ENCODE results near the gene GMEB2. TPM values are rescaled to one million over a fixed set of nuclear protein-coding genes. Genes with fewer than 3 reads are reported as not detected.

Gene GMEB2
- total RNA-seq, 1 donor from 2014 or later = 16.1 TPM

DNA sequence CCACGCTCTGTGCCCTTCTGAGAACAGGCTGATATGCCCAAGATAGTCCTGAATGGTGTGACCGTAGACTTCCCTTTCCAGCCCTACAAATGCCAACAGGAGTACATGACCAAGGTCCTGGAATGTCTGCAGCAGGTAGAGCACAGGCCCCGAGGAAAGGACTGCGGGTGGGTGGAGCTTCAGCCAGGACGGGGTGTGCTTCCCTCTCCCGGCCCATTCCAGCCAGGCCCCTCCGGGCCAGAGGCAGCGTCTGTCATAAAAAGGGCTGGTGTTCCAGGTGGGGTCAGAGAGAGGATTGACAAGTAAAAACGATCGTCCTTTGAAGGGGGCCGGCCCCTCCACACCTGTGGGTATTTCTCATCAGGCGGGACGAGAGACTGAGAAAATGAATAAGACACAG, 32.5 kb upstream of the GMEB2 start:
- Mint-ChIP-seq H3K27ac (peak overlapping the region; percentile 34), H3K4me1 (peaks cover 19% of the 10 kb centered on the region), H3K4me3 (peak overlapping the region; percentile 96), H3K36me3 (peaks cover 3% of the 10 kb centered on the region), H3K9me3 (no peaks in the 10 kb centered on the region), H3K27me3 (ENCODE audit: low read depth) (no peaks in the 10 kb centered on the region)
- no peak for TF ChIP-seq CTCF (IDR thresholded peaks at IDR 0.05; ENCODE audit: unreplicated experiment)
- DNase-seq (ENCODE audit: low spot score in 2 of 2, unreplicated experiment in 2 of 2) = no peak

DNA sequence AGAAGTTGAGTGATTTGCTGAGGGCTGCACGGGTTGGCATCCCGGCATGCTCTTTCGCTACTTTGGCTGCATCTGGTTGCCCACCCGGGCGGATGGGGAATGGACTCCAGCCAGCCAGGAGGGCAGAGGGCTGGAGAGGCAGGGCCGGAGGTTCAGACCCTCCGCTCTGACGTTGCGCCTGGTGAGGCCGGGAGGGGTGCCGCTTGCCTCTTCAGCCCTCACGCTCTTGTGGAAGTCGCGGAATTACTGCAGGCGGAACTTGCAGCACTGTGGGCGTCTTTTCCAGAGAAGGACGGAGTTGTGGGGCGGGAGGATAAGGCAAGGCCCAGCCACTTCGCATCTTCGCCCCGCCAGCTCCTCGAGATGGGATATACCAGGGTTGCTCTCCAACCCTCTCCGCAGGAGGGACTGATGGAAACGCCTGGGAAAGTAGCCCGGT, 31.9 kb upstream of the GMEB2 start:
- H3K36me3 Mint-ChIP-seq = peaks cover 3% of the 10 kb centered on the region
- H3K27ac Mint-ChIP-seq = peak overlapping the region; percentile 91
- H3K4me3 Mint-ChIP-seq = peak overlapping the region; percentile 96
- H3K4me1 Mint-ChIP-seq = peaks cover 25% of the 10 kb centered on the region
- H3K9me3 Mint-ChIP-seq = no peaks in the 10 kb centered on the region
- H3K27me3 Mint-ChIP-seq (ENCODE audit: low read depth) = no peaks in the 10 kb centered on the region
- peak in 1 of 2 experiments; percentile 28 for DNase-seq (ENCODE audit: low spot score in 2 of 2, unreplicated experiment in 2 of 2)
- no peak for TF ChIP-seq CTCF (IDR thresholded peaks at IDR 0.05; ENCODE audit: unreplicated experiment)

DNA sequence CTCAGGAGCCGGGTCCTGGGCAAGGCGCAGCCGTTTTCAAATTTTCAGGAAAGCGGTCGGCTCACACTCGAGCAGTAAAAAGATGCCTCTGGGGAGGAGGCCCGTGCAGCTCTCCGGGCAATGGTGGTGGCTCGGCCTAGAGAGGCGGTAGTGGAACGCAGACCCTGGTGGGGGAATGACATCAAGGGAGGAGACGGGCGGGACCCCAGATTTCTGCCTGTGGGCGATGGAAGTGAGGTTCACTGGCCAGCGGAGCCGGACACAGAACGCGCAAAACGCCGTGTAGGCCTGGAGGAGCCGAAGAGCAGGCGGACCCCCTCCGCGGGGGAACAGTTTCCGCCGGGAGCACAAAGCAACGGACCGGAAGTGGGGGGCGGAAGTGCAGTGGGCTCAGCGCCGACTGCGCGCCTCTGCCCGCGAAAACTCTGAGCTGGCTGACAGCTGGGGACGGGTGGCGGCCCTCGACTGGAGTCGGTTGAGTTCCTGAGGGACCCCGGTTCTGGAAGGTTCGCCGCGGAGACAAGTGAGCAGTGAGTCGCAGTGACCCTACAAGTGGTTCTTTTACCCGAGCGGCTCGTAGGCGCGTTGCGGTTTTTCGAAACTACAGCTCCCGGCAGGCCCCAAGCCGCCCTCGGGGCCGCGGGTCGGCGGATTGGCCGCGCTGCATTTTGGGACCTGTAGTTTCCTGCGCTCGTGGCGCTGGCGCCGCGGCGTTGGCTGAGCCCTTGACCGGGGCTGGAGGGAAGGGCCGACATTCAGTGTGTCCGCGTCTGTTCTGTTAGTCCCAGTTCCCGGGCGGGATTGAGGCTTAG, 31.2 kb upstream of the GMEB2 start, which contains the start of gene RTEL1:
TSS of gene RTEL1 (plus strand) at position 376 of the 812 bp plus-strand sequence. CDS start 1,091 bp downstream, outside the sequence.
- Mint-ChIP-seq H3K27me3 (ENCODE audit: low read depth) (no peaks in the 10 kb centered on the region), H3K4me1 (peaks cover 26% of the 10 kb centered on the region), H3K9me3 (no peaks in the 10 kb centered on the region), H3K27ac (peak within 1 kb of the TSS; percentile 91), H3K4me3 (peak within 1 kb of the TSS; percentile 96), H3K36me3 (peaks cover 3% of the 10 kb centered on the region)
- peak; percentile 74 to 94 for DNase-seq (ENCODE audit: low spot score in 2 of 2, unreplicated experiment in 2 of 2)
- TF ChIP-seq CTCF (IDR thresholded peaks at IDR 0.05; ENCODE audit: unreplicated experiment) = no peak

DNA sequence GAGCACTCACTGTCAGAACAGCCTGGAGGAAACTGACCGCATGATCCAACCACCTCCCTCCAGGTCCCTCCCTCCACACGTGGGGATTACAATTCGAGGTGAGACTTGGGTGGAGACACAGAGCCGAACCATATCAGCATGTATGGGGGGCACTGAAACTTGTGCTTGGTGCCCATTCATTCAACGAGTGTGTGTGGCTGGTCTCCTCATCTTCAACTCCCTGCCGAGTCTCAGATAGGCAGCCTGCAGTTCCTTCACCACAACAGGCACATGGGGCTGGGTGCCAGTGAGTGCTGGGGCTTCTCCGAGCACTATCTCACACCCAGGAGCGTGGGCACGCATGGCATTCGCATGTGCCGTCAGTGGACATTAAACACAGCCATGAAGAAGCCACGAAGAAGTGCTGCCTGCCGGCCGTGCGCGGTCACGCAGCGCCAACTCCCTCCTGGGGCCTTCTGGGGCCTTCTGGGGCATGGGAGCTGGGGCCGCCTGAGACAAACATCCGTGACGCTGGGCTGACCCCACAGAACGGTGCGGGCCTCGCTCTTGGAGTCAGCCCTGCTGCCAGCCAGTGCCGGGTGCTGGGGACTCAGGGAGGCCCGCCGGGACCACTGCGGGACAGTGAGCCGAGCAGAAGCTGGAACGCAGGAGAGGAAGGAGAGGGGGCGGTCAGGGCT, 30.5 kb upstream of the GMEB2 start:
- Mint-ChIP-seq H3K27ac (no peak overlapping the region), H3K27me3 (ENCODE audit: low read depth) (no peaks in the 10 kb centered on the region), H3K9me3 (no peaks in the 10 kb centered on the region), H3K4me1 (peaks cover 26% of the 10 kb centered on the region), H3K4me3 (peak overlapping the region; percentile 96), H3K36me3 (peaks cover 2% of the 10 kb centered on the region)
- no peak for TF ChIP-seq CTCF (IDR thresholded peaks at IDR 0.05; ENCODE audit: unreplicated experiment)
- DNase-seq (ENCODE audit: low spot score in 2 of 2, unreplicated experiment in 2 of 2) = no peak

DNA sequence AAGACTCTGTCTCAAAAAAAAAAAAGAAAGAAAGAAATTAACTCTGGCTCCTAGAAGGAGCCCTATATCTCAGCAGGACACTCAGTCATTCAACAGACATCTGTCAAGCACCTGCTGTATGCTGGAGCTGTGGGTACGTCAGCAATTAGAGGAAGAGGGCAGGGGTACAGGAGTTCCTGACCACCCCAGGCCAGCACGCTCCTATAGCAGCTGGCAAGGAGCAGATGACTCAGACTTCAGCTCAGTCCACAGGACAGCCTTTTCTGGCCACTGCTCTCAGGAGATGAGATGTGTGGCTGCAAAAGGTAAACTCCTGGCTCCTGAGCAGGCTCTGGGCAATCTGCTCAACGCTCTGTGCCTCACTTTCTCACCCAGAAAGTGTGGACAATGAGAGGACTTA, 29.6 kb upstream of the GMEB2 start:
- no peak for TF ChIP-seq CTCF (IDR thresholded peaks at IDR 0.05; ENCODE audit: unreplicated experiment)
- DNase-seq (ENCODE audit: low spot score in 2 of 2, unreplicated experiment in 2 of 2) = no peak
- H3K4me1 Mint-ChIP-seq = peaks cover 29% of the 10 kb centered on the region
- H3K36me3 Mint-ChIP-seq = no peaks in the 10 kb centered on the region
- H3K9me3 Mint-ChIP-seq = no peaks in the 10 kb centered on the region
- no peak overlapping the region for H3K27ac Mint-ChIP-seq
- H3K4me3 Mint-ChIP-seq = peak overlapping the region; percentile 47
- no peaks in the 10 kb centered on the region for H3K27me3 Mint-ChIP-seq (ENCODE audit: low read depth)
